Measurements from ENCODE around the gene TCP1.

DNA sequence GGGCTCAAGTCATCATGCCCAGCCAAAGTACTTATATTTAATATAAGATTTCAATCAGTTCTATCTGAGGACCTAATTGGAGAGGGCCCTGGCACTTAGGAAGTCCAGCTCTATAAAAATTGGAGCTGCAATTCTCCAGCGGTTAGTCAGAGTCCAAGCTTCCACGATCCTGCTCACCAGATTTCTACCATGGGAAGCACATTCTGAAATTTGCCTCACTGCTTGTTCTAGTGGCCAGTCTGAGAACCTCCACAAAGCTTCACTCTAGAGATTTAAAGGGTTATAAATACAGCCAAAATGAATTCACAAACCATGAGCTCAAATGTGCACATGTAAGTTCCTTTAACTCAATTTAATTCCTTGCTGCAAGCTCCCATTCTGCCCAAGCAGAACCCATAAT, 44.2 kb upstream of the TCP1 start:
- TF ChIP-seq EZH2 (optimal IDR thresholded peaks at IDR 0.05; ENCODE audit: low read depth, low read length) = no peak
- TF ChIP-seq, protein P1, sequence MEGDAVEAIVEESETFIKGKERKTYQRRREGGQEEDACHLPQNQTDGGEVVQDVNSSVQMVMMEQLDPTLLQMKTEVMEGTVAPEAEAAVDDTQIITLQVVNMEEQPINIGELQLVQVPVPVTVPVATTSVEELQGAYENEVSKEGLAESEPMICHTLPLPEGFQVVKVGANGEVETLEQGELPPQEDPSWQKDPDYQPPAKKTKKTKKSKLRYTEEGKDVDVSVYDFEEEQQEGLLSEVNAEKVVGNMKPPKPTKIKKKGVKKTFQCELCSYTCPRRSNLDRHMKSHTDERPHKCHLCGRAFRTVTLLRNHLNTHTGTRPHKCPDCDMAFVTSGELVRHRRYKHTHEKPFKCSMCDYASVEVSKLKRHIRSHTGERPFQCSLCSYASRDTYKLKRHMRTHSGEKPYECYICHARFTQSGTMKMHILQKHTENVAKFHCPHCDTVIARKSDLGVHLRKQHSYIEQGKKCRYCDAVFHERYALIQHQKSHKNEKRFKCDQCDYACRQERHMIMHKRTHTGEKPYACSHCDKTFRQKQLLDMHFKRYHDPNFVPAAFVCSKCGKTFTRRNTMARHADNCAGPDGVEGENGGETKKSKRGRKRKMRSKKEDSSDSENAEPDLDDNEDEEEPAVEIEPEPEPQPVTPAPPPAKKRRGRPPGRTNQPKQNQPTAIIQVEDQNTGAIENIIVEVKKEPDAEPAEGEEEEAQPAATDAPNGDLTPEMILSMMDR (IDR thresholded peaks at IDR 0.05; ENCODE audit: low read length) = no peak
- TF ChIP-seq EZH2phosphoT487 (IDR thresholded peaks at IDR 0.05; ENCODE audit: low read length) = no peak
